ENCODE results near the gene ENOX2.
"Not testable (repeated sequence)": the region's sequence is repeated elsewhere in the genome, so short reads cannot be mapped to it uniquely, and the experiment has no call there.

The ENOX2 gene

GRCh38 chrX:130828641-130829040 is 74.4 kb downstream of the ENOX2 start:
- in situ Hi-C loops (cut with MboI; ENCODE audit: low sequenced_read_pairs): no loop called here

DNA sequence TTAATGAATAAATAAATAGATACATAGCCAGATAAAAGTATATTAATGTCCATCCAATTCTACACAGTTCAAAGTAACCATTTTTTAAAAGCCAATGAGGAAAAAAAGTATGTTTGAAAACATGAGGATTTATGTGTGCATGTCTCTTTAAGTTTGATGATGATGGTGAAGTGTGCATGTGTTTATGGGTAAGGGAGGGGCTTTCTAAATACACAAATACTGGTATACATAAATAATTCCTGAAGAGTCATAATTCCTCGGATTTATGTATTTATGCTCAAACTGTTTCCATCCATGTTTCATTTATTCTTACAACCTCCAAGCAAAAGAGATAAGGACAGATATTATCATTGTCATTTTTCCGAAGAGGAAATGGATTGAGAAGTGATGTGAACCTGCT is 75.4 kb downstream of the ENOX2 start:
- in situ Hi-C loops (cut with MboI; ENCODE audit: low sequenced_read_pairs): no loop called here

DNA sequence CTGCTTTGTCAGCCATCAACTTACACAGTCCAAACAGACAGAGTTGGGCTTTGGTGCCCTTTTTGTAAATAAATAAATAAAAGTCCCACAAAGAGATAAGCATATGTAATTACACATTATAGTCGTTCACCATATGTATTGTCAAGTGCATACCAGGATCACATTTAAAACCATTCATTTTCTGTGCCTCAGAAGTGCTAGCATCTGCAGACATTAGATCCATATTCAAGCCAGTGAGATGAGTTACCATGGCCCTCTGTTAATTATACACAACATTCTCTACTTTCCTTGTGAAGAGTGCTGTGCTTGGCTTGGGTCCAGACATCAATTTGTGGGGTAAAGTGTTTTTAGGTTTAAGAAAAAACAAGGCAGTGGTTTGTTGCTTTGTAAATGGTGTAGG is 76.8 kb downstream of the ENOX2 start:
- in situ Hi-C loops (cut with MboI; ENCODE audit: low sequenced_read_pairs): no loop called here

GRCh38 chrX:130825525-130825924 is 77.5 kb downstream of the ENOX2 start:
- in situ Hi-C loops (cut with MboI; ENCODE audit: low sequenced_read_pairs): no loop called here

DNA sequence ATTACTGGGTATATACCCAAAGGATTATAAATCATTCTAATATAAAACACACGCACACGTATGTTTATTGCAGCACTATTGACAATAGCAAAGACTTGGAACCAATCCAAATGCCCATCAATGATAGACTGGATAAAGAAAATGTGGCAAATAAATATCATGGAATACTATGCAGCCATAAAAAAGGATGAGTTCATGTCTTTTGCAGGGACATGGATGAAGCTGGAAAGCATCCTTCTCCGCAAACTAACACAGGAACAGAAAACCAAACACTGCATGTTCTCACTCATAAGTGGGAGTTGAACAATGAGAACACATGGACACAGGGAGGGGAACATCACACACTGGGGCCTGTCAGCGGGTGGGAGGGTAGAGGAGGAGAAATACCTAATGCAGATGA is 83.6 kb downstream of the ENOX2 start:
- in situ Hi-C loops (cut with MboI; ENCODE audit: low sequenced_read_pairs): not testable (repeated sequence)

DNA sequence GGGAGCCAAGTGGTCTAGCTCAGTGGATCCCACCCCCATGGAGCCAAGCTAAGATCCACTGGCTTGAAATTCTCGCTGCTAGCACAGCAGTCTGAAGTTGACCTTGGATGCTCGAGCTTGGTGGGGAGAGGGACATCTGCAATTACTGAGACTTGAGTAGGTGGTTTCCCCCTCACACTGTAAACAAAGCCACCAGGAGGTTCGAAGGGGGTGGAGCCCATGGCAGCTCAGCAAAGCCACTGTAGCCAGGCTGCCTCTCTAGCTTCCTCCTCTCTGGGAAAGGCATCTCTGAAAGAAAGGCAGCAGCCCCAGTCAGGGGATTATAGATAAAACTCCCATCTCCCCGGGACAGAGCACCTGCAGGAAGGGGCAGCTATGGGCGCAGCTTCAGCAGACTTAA is 89.1 kb downstream of the ENOX2 start:
- in situ Hi-C loops (cut with MboI; ENCODE audit: low sequenced_read_pairs): not testable (repeated sequence)

GRCh38 chrX:130810561-130810960 is 92.4 kb downstream of the ENOX2 start:
- in situ Hi-C loops (cut with MboI; ENCODE audit: low sequenced_read_pairs): no loop called here

DNA sequence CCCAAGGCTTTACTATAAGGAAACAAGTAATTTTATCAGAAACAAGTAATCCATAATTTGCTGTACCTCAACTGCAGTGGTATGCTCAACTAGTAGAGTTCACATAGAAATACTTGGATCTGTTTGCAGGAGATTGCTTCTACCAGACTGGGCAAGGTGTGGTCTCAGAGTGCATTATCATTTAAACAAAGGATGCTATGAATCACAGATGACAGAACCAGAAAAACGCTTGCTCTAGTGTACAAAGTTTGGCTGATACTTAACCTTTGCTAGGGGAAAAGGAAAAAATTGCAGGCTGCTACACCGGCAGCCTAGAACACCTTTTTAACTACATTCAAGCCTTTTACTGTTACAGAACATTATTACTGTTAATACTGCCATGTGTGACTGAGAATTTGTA is 97.1 kb downstream of the ENOX2 start:
- in situ Hi-C loops (cut with MboI; ENCODE audit: low sequenced_read_pairs): no loop called here

- in situ Hi-C loops (cut with MboI; ENCODE audit: low sequenced_read_pairs): no loop called here
Observed at GRCh38 chrX:130803537-130803936, 99.5 kb downstream of the ENOX2 start.

DNA sequence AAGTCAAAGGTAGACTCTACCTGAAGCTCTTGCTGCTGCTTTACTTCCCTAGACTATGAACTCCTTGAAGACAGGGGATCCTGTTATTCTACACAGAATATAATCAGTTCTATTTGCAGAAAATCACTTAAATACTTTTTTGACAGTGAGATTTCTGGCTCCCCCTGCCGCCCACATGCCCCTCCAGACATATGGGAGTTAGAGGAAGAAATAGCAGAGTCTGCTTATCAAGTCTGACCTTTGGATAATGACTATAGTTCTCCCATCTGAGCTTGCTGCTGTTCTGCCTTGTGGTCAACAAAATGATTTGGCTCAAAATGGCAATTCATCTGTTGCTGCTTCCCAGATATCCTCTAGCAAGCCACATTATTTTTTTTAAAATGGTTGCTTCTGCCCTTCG is 101.1 kb downstream of the ENOX2 start:
- in situ Hi-C loops (cut with MboI; ENCODE audit: low sequenced_read_pairs): no loop called here

DNA sequence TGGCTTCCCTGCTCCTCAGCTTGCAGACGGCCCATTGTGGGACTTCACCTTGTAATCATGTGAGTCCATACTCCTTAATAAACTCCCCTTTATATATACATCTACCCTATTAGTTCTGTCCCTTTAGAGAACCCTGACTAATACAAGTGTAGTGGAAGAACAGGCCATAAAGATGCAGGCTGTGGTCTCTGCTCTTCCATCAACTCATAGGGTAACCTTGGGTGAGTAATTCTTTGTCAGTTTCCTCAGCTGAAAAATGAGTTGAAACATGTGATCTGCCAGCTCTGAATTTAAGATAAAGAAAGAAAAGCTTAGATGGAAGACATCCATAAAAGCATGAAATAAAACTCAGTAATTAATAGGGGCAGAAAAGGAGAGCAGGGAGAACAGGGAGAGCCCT is 103.6 kb downstream of the ENOX2 start:
- in situ Hi-C loops (cut with MboI; ENCODE audit: low sequenced_read_pairs): no loop called here

GRCh38 chrX:130793975-130794374 is 109.0 kb downstream of the ENOX2 start:
- in situ Hi-C loops (cut with MboI; ENCODE audit: low sequenced_read_pairs): no loop called here

GRCh38 chrX:130791870-130792269 is 111.1 kb downstream of the ENOX2 start:
- in situ Hi-C loops (cut with MboI; ENCODE audit: low sequenced_read_pairs): not testable (repeated sequence)

DNA sequence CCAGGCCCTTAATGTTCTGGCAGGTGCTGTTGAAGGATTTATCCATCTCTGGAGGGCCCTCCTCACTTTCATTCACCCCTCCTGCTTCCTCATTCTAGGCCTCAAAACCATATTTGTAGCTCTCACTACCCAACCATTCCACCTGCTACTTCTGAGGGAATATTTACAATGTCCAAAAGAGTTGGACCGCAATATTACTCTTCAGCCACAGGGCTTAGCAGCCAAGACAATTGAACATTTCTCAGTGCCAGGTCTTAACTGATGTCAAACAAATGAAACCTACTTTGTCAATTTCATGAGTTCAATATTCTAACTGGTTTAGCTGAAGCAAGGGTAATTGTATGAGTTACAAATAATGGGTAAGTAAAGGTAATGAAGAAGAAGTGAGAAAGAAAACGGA is 113.2 kb downstream of the ENOX2 start:
- in situ Hi-C loops (cut with MboI; ENCODE audit: low sequenced_read_pairs): no loop called here

GRCh38 chrX:130788786-130789581 is 114.0 kb downstream of the ENOX2 start:
- in situ Hi-C loops (cut with MboI; ENCODE audit: low sequenced_read_pairs): no loop called here

DNA sequence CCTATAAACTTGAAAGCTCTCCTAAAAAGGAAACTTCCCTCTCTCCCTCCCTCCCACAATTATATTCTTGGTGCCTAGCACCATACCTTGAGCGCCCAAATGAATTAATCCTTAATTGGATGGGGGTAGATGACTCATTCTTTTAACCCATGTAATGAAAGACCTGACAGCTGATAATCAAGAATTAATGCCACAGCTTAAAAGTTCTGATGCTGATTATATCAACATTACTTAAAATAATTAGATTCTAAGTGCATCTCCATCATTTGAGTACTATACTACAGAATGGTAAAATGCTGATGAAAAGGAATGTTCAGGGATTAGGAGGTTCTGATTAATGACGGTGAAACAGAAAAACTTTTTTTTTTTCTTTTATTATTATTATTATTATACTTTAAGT is 117.0 kb downstream of the ENOX2 start:
- in situ Hi-C loops (cut with MboI; ENCODE audit: low sequenced_read_pairs): no loop called here

- in situ Hi-C loops (cut with MboI; ENCODE audit: low sequenced_read_pairs): no loop called here
Observed at GRCh38 chrX:130778773-130779172, 124.2 kb downstream of the ENOX2 start.

GRCh38 chrX:130775849-130776248 is 127.2 kb downstream of the ENOX2 start:
- in situ Hi-C loops (cut with MboI; ENCODE audit: low sequenced_read_pairs): no loop called here

DNA sequence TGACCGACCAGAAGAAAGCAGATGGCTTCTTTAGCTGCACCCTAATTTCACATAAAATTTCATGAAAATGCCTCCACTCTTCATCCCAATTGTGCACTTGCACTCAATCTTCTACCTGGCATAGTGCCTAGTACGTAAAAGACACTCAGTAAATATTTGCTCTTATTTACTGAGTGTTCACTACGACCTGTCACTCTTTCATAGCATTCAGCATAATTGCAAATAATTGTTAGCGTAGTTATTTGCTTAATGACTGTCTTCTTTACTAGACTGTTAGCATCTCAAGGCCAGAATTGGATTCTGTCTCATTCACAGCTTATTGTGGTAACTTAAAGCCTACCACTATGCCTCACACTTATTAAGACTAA is 130.2 kb downstream of the ENOX2 start:
- in situ Hi-C loops (cut with MboI; ENCODE audit: low sequenced_read_pairs): no loop called here

DNA sequence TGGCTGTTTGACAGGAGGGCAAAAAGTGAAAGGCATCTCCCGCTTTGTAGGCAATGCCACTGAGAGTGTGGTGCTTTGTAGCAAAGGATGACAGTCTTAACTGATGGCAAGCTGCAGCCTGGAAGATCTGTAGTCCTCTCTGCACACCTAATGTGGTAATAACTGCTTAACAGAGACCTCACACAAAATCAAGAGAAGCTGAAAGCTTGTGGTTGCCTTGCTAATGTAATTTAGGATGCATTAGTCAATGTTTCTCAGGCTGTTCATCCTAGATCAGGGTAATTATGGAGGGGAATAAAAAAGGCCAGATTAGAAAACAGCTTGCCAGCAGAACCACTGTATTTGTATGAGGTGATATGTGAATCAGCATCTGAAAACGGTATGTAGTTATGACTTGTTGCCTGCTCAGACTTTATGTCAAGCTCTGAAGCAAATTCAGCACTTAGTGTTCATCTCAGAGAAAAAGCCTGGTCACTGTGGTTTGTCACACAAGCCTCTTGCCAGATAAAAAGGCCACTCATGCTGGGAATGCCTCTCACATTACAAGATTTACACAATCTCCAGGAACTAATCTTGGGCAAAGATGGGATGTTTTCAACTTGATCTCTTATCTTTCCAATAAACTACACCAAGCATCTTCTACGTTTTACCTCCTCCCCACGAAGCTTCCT is 130.8 kb downstream of the ENOX2 start:
- in situ Hi-C loops (cut with MboI; ENCODE audit: low sequenced_read_pairs): no loop called here

DNA sequence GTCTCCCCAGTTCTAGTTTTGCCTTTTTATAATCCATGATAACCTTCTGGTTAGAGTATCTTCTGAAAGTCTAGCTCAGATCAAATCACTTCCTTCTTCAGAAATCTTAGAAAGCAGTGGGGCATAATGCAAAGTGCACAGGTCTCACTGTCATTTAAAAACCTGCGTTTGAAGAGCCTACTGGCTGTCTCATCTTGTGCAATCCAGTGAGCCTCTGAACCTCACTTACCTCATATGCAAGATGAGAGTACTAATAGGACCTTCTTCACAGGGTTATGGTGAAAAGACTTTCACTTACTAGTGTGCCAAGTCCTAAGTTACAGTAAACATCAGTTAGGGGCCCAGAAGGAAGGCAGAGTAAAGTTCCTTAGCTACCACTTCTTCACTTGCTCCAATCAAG is 131.4 kb downstream of the ENOX2 start:
- in situ Hi-C loops (cut with MboI; ENCODE audit: low sequenced_read_pairs): no loop called here

GRCh38 chrX:130771230-130771629 is 131.8 kb downstream of the ENOX2 start:
- in situ Hi-C loops (cut with MboI; ENCODE audit: low sequenced_read_pairs): no loop called here

GRCh38 chrX:130770615-130771014 is 132.4 kb downstream of the ENOX2 start:
- in situ Hi-C loops (cut with MboI; ENCODE audit: low sequenced_read_pairs): no loop called here
